GM12873 (cell line): ENCODE data around the gene LBX2.

ENCODE experiments used
- TF ChIP-seq, protein P1 (sequence below): IDR thresholded peaks from 2 replicates; pipeline ENCODE4 v1.5.1; 2012; ENCODE audit warnings: low read depth, mild to moderate bottlenecking, moderate library complexity, low read length, control low read depth; ENCODE audit not compliant: insufficient read depth; ENCODE audit errors: missing control alignments

Gene LBX2

DNA sequence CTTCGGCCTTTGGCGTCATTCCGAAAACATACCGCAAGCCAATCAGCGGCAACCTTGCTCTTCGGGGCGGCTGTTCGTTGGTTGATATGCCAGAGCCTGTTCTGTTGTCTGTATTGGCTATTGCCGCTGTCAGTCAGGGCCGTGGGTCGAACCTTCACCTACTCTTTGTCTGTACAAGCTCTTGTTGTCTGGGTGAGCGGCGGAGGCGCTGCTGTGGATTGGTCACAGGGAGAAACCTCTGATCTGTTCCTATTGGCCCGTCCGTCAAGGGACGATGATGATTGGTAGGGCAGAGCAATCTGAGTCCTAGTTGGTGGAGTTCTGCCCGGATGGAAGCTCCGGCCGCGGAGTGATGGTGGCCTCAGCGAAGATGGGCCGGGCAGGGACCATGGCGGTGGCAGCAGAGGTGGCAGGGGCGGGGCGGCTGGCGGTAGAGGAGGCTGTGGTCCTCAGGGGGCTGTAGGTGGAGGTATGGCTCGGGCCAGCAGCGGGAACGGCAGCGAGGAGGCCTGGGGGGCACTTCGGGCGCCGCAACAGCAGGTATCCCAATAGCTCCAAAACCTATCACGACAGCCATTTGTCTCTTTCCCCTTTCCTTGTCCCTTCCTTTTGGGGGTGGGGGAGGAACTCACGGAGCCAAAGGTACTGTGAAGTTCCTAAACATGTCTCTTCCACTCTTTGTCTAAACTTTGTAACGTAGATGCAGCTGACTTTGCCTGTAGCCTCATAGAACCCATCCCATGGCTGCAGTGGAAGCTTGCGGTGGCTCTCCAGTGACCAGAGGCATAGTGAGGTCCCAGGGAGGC is 41.1 kb downstream of the LBX2 start, which contains the start of gene WBP1:
Gene WBP1 (plus strand): TSS at position 307 of the 806 bp plus-strand sequence. CDS start 165 bp downstream, at position 472.
- TF ChIP-seq, protein P1, sequence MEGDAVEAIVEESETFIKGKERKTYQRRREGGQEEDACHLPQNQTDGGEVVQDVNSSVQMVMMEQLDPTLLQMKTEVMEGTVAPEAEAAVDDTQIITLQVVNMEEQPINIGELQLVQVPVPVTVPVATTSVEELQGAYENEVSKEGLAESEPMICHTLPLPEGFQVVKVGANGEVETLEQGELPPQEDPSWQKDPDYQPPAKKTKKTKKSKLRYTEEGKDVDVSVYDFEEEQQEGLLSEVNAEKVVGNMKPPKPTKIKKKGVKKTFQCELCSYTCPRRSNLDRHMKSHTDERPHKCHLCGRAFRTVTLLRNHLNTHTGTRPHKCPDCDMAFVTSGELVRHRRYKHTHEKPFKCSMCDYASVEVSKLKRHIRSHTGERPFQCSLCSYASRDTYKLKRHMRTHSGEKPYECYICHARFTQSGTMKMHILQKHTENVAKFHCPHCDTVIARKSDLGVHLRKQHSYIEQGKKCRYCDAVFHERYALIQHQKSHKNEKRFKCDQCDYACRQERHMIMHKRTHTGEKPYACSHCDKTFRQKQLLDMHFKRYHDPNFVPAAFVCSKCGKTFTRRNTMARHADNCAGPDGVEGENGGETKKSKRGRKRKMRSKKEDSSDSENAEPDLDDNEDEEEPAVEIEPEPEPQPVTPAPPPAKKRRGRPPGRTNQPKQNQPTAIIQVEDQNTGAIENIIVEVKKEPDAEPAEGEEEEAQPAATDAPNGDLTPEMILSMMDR, result no peak

DNA sequence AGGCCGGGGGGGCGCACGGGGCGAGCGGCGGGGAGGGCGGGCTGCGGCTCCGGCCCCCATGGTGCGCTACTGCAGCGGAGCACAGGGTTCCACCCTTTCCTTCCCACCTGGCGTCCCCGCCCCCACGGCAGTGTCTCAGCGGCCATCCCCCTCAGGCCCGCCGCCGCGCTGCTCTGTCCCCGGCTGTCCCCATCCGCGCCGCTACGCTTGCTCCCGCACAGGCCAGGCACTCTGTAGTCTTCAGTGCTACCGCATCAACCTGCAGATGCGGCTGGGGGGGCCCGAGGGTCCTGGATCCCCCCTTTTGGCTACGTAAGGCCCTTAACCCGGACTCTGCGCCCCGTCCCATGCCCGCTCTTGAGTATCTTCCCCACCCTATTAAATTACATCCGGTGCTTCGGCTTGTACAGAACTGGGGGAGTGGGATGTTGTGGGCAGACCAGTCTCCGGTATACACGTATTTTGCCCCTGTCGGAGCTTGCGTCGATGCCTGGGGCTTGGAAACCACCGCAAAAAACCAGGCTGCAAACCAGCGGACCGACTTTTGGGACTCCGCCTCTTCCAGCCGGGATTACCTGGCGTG is 41.8 kb downstream of the LBX2 start:
- TF ChIP-seq, protein P1, result no peak

DNA sequence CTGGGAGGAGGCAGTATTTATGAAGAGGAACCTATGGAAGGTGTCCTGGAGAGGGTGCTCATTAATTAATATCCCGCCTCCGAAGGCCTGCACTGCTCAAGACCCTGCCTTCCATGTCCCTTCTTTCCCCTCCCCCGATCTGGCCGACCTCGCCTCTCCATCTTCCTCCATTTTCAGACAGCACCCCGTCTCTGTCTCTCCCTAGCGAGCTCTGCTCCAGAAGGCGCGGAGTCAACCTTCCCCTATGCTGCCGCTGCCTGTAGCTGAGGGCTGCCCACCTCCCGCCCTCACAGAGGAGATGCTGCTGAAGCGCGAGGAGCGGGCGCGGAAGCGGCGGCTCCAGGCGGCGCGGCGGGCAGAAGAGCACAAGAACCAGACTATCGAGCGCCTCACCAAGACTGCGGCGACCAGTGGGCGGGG is 42.3 kb downstream of the LBX2 start:
- TF ChIP-seq, protein P1, result no peak

DNA sequence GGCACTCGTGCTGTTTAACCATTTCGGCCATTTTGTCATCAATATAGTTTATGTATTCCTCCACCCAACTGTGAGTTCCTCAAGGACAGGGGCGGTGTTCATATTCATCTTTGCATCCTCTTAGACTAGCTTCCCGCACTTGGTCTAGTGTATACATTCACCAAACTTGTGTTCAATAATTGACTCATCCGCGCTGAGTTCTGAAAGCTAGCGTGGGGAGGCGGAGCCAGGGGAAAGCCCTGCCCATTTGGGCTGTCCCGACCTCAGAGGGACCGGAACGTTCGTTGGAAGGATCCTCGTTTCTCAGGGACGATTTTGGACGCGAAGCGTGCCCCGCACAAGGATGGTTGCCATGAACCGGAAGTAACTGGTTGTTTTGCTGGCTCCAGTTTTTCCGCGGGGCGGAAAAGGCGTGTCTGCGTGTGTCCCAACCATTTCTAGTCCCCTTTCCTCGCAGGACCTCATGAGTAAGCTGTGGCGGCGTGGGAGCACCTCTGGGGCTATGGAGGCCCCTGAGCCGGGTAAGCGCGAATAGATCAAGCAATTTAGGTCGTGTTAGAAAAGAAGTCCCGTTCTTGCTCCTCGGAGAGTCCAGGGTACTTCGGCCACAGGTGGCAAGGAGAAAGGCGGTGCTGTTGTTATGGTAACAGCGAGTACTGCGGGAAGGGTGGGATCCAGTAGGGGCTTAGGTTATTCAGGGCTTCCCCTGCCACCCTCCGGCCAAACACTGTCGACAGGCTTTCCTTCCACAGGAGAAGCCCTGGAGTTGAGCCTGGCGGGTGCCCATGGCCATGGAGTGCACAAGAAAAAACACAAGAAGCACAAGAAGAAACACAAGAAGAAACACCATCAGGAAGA is 44.5 kb downstream of the LBX2 start, which contains the start of gene INO80B:
Gene INO80B (plus strand): TSS at position 434 of the 858 bp plus-strand sequence. CDS start 30 bp downstream, at position 464.
- TF ChIP-seq, protein P1, result no peak

DNA sequence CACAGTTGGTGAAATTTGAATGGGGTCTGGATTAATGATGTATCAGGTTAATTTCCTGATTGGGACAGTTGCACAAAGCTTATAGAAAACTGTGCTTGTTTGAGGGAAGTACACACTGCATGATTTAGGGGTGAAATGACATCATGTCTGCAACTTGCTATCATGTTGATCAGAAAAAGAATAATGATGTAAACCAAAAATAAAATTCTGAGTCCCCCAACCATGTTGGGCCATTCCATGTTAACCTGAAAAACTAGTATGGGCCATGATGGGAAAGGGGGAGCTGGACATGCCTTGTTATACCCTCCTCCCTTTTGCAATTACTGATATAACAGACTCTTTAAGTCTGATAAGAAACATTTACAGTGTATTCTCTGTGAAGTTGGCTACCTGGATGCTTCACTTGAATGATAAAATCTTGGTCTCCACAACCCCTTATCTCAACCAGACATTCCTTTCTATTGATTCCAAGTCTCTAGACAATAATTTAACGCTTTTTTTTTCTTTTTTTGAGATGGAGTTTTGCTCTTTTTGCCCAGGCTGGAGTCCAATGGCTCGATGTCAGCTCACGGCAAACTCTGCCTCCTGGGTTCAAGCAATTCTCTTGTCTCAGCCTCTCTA is 48.7 kb downstream of the LBX2 start:
- TF ChIP-seq, protein P1, result no peak

DNA sequence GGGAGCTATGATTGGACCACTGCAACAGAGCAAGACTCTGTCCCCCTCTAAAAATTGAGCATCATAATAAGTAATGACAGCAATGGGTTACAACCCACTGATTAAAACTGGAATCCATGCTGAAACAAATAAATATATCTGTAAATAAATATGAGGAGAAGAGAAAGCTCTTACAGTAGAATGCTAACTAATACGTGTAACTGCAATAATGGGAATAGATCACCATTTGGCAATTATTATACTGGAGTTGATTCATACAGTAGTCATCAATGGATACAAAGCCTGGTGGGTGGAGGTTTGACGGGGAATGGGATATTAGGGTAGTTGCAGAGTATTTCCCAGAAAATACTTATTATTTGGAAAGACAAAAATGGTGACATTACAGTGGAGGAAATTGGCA is 50.6 kb downstream of the LBX2 start:
- TF ChIP-seq, protein P1, result no peak
